A673 (cell line): ENCODE measurements around the gene PHACTR2. TPM values are rescaled to one million over a fixed set of nuclear protein-coding genes. Genes with fewer than 3 reads are reported as not detected.
"Not testable (repeated sequence)": the region's sequence is repeated elsewhere in the genome, so short reads cannot be mapped to it uniquely, and the experiment has no call there.

ENCODE experiments used
- Bru-seq: library from RNA; stranded (reverse); fragments of 400-500 nt; gene quantifications from one replicate; lab custom pipeline; 2021; lab: Mats Ljungman, UMichigan
- BruChase-seq, 2 experiments: library from RNA; stranded (reverse); fragments of 400-500 nt; gene quantifications; one replicate each; lab custom pipeline; 2021; lab: Mats Ljungman, UMichigan
- BruUV-seq: library from RNA; stranded (reverse); fragments of 400-500 nt; replicated peaks from 2 replicates; lab custom pipeline; 2021; lab: Mats Ljungman, UMichigan
- CTCF ChIA-PET: fragments of 300-600 bp; sonication (Branson Sonifier 250); formaldehyde crosslinking; loops from one replicate; lab custom pipeline; 2022; ENCODE audit warnings: antibody characterized with exemption; lab: Charles Lee
- POLR2A ChIA-PET: fragments of 300-600 bp; sonication (Branson Sonifier 250); formaldehyde crosslinking; loops from one replicate; lab custom pipeline; 2022; ENCODE audit warnings: antibody characterized with exemption; ENCODE audit not compliant: low non-redundant PET; lab: Charles Lee
- DNase-seq: peaks from one replicate; pipeline ENCODE4 v3.0.0-alpha.2; 2015; ENCODE audit warnings: low spot score
- H3K27ac ChIP-seq: fragments of 200-600 bp; sonication (generic); 2 replicates; pipeline ENCODE4 v1.5.1; 2016; ENCODE audit warnings: mixed run types, low read depth, mild to moderate bottlenecking, mixed read lengths, antibody characterized with exemption, low read length; ENCODE audit not compliant: poor library complexity, severe bottlenecking
- H3K27me3 ChIP-seq: fragments of 200-600 bp; sonication (generic); replicated peaks from 2 replicates; pipeline ENCODE4 v1.6.1; 2017; ENCODE audit warnings: mixed run types, low read depth, mild to moderate bottlenecking, mixed read lengths, antibody characterized with exemption, low read length; ENCODE audit not compliant: insufficient read depth, poor library complexity
- H3K36me3 ChIP-seq: fragments of 200-600 bp; sonication (generic); 2 replicates; pipeline ENCODE4 v1.6.1; 2016; ENCODE audit warnings: mixed run types, mild to moderate bottlenecking, mixed read lengths, antibody characterized with exemption, low read length; ENCODE audit not compliant: insufficient read depth, poor library complexity, severe bottlenecking
- H3K4me1 ChIP-seq: fragments of 200-600 bp; sonication (generic); 2 replicates; pipeline ENCODE4 v1.6.1; 2017; ENCODE audit warnings: mixed run types, mild to moderate bottlenecking, mixed read lengths, antibody characterized with exemption, low read length; ENCODE audit not compliant: insufficient read depth, poor library complexity, severe bottlenecking
- H3K4me3 ChIP-seq: fragments of 200-600 bp; sonication (generic); 2 replicates; pipeline ENCODE4 v1.5.1; 2016; ENCODE audit warnings: low read depth, mixed run types, mild to moderate bottlenecking, mixed read lengths, low read length; ENCODE audit not compliant: poor library complexity, severe bottlenecking
- H3K9me3 ChIP-seq: fragments of 200-600 bp; sonication (generic); 2 replicates; pipeline ENCODE4 v1.6.1; 2016; ENCODE audit warnings: mixed run types, low read depth, mild to moderate bottlenecking, mixed read lengths, antibody characterized with exemption, low read length; ENCODE audit not compliant: poor library complexity, severe bottlenecking
- CTCF ChIP-seq: fragments of 300-800, 200-600 bp; sonication (generic); conservative IDR thresholded peaks from 2 replicates; pipeline ENCODE4 v1.5.1; 2017; ENCODE audit warnings: low read depth, mild to moderate bottlenecking, antibody characterized with exemption, low read length, moderate library complexity, mixed read lengths
- EZH2 ChIP-seq: fragments of 200-600 bp; sonication (generic); IDR thresholded peaks from 2 replicates; pipeline ENCODE4 v1.6.1; 2017; ENCODE audit warnings: borderline replicate concordance, low read depth, mild to moderate bottlenecking, mixed read lengths, antibody characterized with exemption, low read length; ENCODE audit not compliant: poor library complexity, severe bottlenecking
- intact Hi-C: fragments of 100-400 bp; cut with micrococcal nuclease; formaldehyde crosslinking; loops from one replicate; pipeline ENCODE4 v1.10.0; 2022; ENCODE audit not compliant: unreplicated experiment
- long read RNA-seq: library from polyadenylated mRNA; stranded (forward); transcript quantifications from one replicate; pipeline ENCODE4 v2.0.0, GENCODE V29; 2022
- total RNA-seq: library from RNA; stranded (reverse); gene quantifications from 2 replicates; pipeline ENCODE4 v1.2.3, GENCODE V29; 2021

PHACTR2 gene
- total RNA-seq (2.4 and 3.8 TPM in 2 replicates), Bru-seq, nascent RNA (percentile 30 among the genes with signal in this experiment), BruChase-seq, experiment 1, labeled RNA remaining after a 2-hour chase (percentile 31 among the genes with signal in this experiment), BruChase-seq, experiment 2, labeled RNA remaining after a 6-hour chase (percentile 30 among the genes with signal in this experiment)
- long read RNA-seq, full-length matches to known transcripts: 2 of 4 reads
- long read RNA-seq, partial matches to known transcripts: 0 of 4 reads
- long read RNA-seq, other reads (novel, unspliced or antisense): 2 of 4 reads

DNA sequence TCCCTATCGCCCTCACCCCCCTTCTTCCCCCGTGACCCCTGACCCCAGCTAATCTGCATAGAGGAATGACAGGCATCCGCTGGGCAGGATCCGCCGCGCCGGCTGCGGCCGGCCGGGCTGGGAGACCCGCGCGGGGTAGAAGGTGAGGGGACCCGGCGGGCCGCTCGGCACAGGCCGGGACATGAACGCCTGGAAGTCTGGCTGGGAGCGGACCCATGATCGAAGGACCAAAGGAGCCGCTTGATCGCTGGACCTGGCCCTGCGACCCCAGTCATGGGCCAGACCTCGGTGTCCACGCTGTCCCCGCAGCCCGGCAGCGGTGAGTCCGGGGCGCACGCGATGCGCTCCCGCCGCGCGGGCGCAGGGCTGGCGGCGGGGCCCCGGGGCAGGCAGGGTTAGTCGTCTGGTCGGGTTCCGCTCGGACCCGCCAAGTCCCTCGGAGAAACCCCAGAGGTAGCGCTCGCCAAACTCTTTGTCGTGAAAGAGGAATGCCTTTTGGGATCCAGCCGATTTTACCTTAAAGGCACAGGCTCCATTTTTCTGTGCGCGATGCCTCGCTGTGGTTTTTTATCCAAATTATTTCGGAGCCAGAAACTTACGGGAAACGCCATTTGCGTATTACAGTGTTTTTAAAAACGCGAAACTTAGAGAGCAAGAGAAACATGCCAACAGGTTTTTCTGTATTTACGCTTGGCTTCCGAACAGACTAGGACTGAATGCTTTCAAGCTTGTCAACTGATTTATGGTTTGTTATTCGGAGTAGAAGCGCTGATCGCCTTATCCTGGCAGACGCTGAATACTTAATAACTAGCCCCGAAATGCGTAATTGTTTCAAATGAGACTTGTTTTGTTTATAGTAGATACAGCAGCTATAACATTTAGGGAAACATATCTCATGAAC, at the start of gene PHACTR2:
Gene PHACTR2, plus strand, starts transcription at position 75 of the 901 bp plus-strand sequence. Its CDS starts 199 bp downstream, at position 274.
- POLR2A ChIA-PET: no interaction called here
- Histone ChIP-seq H3K4me1 (peaks cover 5% of the 10 kb centered on the region), H3K27ac (no peak within 1 kb of the TSS), H3K27me3 (peaks cover 54% of the 10 kb centered on the region), H3K4me3 (peak within 1 kb of the TSS; percentile 54), H3K36me3 (no peaks in the 10 kb centered on the region), H3K9me3 (no peaks in the 10 kb centered on the region)
- intact Hi-C loops: loop anchor here (10.0 kb wide), 1 partner anchor 167 kb away; the partner anchor contains the start of gene LTV1
- BruUV-seq: no TSS peak
- peak; percentile 64 for DNase-seq
- CTCF ChIA-PET: no interaction called here
- TF ChIP-seq EZH2 (peak; percentile 46), CTCF (no peak)

DNA sequence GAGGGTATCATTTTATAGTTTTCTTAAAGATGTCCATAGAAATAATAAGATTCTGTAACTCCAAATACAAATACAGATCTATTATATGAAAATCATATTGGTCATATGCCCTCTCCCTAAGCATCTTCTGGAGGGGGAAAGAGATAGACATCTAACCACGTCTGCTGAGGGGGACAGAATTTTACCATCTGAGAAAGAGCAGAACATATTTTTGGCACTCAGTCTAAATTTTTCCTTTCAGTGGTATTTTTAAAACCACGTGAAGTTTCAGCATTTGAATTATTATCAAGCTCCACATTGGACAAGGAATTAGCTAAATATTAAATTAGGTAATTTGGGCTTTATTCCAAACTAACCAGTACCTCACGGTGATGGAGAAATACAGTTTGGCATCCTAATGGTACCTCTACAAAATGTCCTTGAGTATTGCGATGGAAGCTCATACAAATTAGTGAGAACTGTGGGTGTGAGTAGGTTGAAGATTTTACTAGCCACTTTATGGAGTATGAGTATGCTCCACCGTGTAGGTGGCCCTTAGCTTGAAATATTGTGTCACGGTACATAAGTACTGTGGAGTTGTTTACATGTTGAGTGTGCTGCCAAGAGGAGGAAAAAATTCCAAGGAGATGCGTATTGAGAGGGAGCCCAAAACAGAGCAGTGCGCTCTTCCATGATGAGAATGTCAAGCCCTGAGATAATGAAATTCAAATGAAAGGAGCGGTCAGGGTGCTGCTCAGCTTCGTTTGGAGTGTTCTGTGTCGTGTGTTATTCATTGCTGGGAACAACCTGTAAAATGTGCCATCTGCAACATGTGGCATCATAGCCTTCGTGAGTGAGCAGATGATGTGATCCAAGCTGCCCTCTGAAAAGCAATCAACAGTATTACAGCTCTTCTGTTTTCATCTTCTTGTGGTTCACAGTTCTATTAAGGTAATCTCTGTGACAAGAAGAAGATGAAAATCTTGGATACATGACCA, 48.4 kb upstream of the PHACTR2 start:
- no TSS peak for BruUV-seq

DNA sequence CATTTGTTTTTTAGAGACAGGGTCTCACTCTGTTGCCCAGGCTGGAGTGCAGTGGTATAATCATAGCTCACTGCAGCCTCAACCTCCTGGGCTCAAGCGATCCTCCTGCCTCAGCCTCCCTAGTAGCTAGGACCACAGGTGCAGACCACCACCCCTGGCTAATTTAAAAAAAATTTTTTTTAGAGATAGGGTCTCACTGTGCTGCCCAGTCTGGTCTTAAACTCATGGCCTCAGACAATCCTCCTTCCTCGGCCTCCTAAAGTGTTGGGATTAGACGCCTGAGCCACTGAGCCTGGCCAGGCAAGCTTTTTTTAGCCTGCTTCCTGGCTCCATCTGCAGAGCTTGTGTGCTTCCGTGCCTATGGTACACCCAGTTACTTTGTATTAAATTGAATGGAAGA, 46.6 kb upstream of the PHACTR2 start:
- POLR2A ChIA-PET, H3K27ac ChIP-seq, H3K36me3 ChIP-seq, DNase-seq, intact Hi-C loops, H3K4me3 ChIP-seq, CTCF ChIA-PET, H3K4me1 ChIP-seq, H3K9me3 ChIP-seq, BruUV-seq, H3K27me3 ChIP-seq: not testable (repeated sequence)

More for the DNA sequence above, 48.4 kb upstream of the PHACTR2 start:
- Histone ChIP-seq H3K4me1 (no peaks in the 10 kb centered on the region), H3K9me3 (no peaks in the 10 kb centered on the region), H3K27me3 (no peaks in the 10 kb centered on the region), H3K36me3 (no peaks in the 10 kb centered on the region), H3K27ac (no peak overlapping the region), H3K4me3 (no peak overlapping the region)
- no peak for TF ChIP-seq EZH2
- no peak for TF ChIP-seq CTCF
- no peak for DNase-seq
- intact Hi-C loops: no loop called here
- ChIA-PET POLR2A (no interaction called here), CTCF (no interaction called here)
